Liver (tissue), 9 donors: ENCODE results near the gene TTC39A. TPM values are rescaled to one million over a fixed set of nuclear protein-coding genes. Genes with fewer than 3 reads are reported as not detected.

ENCODE experiments used
- DNase-seq: peaks from one replicate; pipeline ENCODE4 v3.0.0-alpha.2; 2017; ENCODE audit warnings: low spot score
- H3K27ac ChIP-seq, 2 donors: one replicate each; pipeline ENCODE4 v1.7.0; 2013; ENCODE audit warnings: inconsistent platforms in 2 of 2, low read length in 2 of 2, control low read depth in 1 of 2, low read depth in 1 of 2, mild to moderate bottlenecking in 1 of 2
- H3K27me3 ChIP-seq, 4 donors: one replicate each; pipeline versions ENCODE4 v1.6.1 to v1.7.0; 2013; ENCODE audit warnings: low read length in 3 of 4, inconsistent platforms in 1 of 4, mild to moderate bottlenecking in 1 of 4, moderate library complexity in 1 of 4; ENCODE audit not compliant: control insufficient read depth in 4 of 4, insufficient read depth in 4 of 4
- H3K36me3 ChIP-seq, 4 donors: one replicate each; pipeline versions ENCODE4 v1.6.1 to v1.7.0; 2013; ENCODE audit warnings: low read length in 3 of 4, mild to moderate bottlenecking in 3 of 4, low read depth in 1 of 4, moderate library complexity in 1 of 4; ENCODE audit not compliant: control insufficient read depth in 4 of 4, insufficient read depth in 3 of 4
- H3K4me1 ChIP-seq, 4 donors: one replicate each; pipeline versions ENCODE4 v1.6.1 to v1.7.0; 2013; ENCODE audit warnings: low read length in 3 of 4, mild to moderate bottlenecking in 3 of 4, moderate library complexity in 1 of 4; ENCODE audit not compliant: control insufficient read depth in 4 of 4, insufficient read depth in 4 of 4
- H3K4me3 ChIP-seq, 3 donors: one replicate each; pipeline versions ENCODE4 v1.6.1 to v1.7.0; 2013; ENCODE audit warnings: low read length in 3 of 3, control low read depth in 1 of 3, low read depth in 1 of 3, mild to moderate bottlenecking in 1 of 3
- H3K9ac ChIP-seq, 2 donors: one replicate each; pipeline ENCODE4 v1.7.0; 2013; ENCODE audit warnings: low read length in 2 of 2, mild to moderate bottlenecking in 2 of 2, moderate library complexity in 2 of 2, control low read depth in 1 of 2, low read depth in 1 of 2
- H3K9me3 ChIP-seq, 4 donors: one replicate each; pipeline versions ENCODE4 v1.6.1 to v1.7.0; 2013; ENCODE audit warnings: low read length in 3 of 4; ENCODE audit not compliant: control insufficient read depth in 4 of 4
- EGR1 ChIP-seq, 2 donors: IDR thresholded peaks; 2 replicates each; pipeline ENCODE4 v1.6.1; 2016 to 2018; ENCODE audit warnings: antibody characterized with exemption in 2 of 2, low read depth in 2 of 2
- FOXA2 ChIP-seq: IDR thresholded peaks from 2 replicates; pipeline ENCODE4 v1.6.1; 2016; ENCODE audit warnings: antibody characterized with exemption
- GABPA ChIP-seq, 2 donors: IDR thresholded peaks in 1 of 2; conservative IDR thresholded peaks in 1 of 2; 2 replicates each; pipeline ENCODE4 v1.6.1; 2016; ENCODE audit warnings: antibody characterized with exemption in 2 of 2, mild to moderate bottlenecking in 1 of 2, moderate library complexity in 1 of 2
- JUND ChIP-seq, 2 donors: IDR thresholded peaks; 2 replicates each; pipeline ENCODE4 v1.6.1; 2016; ENCODE audit warnings: antibody characterized with exemption in 2 of 2
- NR2F2 ChIP-seq: IDR thresholded peaks from 2 replicates; pipeline ENCODE4 v1.6.1; 2016; ENCODE audit warnings: antibody characterized with exemption
- RXRA ChIP-seq, 2 donors: IDR thresholded peaks; 2 replicates each; pipeline ENCODE4 v1.6.1; 2017 to 2018; ENCODE audit warnings: antibody characterized with exemption in 2 of 2, mild to moderate bottlenecking in 1 of 2
- TAF1 ChIP-seq: conservative IDR thresholded peaks from 2 replicates; pipeline ENCODE4 v1.6.1; 2016; ENCODE audit warnings: antibody characterized with exemption, mild to moderate bottlenecking
- YY1 ChIP-seq: IDR thresholded peaks from 2 replicates; pipeline ENCODE4 v1.6.1; 2016; ENCODE audit warnings: antibody characterized with exemption, mild to moderate bottlenecking
- WGBS: extraction: QIAGEN DNeasy Blood & Tissue Kit; methylation state at CpG from one replicate; pipeline ENCODE4 v1.1.7; 2013; 5-methylcytosine and 5-hydroxymethylcytosine counted together
- polyA plus RNA-seq, 2 donors: library from polyadenylated mRNA; stranded (reverse) in 1 of 2; unstranded in 1 of 2; fragments of 200-250 nt in 1 of 2; fragments of >200 nt in 1 of 2; fragmentation: Nextera tagmentation in 1 of 2; extraction: Ambion mirVana in 1 of 2; gene quantifications; one replicate each; pipeline versions ENCODE4 v1.2.1 to v1.2.3, GENCODE V29; 2013 to 2015
- total RNA-seq, 2 donors: library from RNA; depleted of rRNA; stranded (reverse); fragments of >200 nt; gene quantifications; one replicate each; pipeline ENCODE4 v1.2.3, GENCODE V29; 2014
- TF ChIP-seq, protein P1 (sequence below): IDR thresholded peaks from 2 replicates; pipeline ENCODE4 v1.6.1; 2016; ENCODE audit warnings: antibody characterized with exemption
- TF ChIP-seq, protein P2 (sequence below): IDR thresholded peaks from 2 replicates; pipeline ENCODE4 v1.6.1; 2016; ENCODE audit warnings: antibody characterized with exemption
- TF ChIP-seq, protein P3 (sequence below): IDR thresholded peaks from 2 replicates; pipeline ENCODE4 v1.6.1; 2016; ENCODE audit warnings: antibody characterized with exemption, mild to moderate bottlenecking
- donor health status: healthy.
- donor health status: healthy.
- donor health status: healthy.
- donor health status: healthy.
- donor health status: healthy.

TTC39A gene
- total and polyA plus RNA-seq, 4 donors, result 0.32 to 1.9 (median 1.4) TPM

- no peaks in the 10 kb centered on the region for H3K9me3 ChIP-seq
- H3K36me3 ChIP-seq, result no peaks in the 10 kb centered on the region
- peaks cover 0 to 4% (median 0%) of the 10 kb centered on the region in 4 donors for H3K27me3 ChIP-seq
- TF ChIP-seq GABPA (IDR thresholded peaks at IDR 0.05 in 1 of 2, conservative IDR thresholded peaks at IDR 0.05 in 1 of 2), result no peak
- TF ChIP-seq, protein P1, sequence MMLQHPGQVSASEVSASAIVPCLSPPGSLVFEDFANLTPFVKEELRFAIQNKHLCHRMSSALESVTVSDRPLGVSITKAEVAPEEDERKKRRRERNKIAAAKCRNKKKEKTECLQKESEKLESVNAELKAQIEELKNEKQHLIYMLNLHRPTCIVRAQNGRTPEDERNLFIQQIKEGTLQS, result no peak
- TF ChIP-seq TAF1, result no peak
- no peak for TF ChIP-seq RXRA (IDR thresholded peaks at IDR 0.05)
- TF ChIP-seq EGR1 (IDR thresholded peaks at IDR 0.05; ENCODE audit: low read depth in 2 of 2), result no peak
- no peak for DNase-seq
- no peak overlapping the region for H3K9ac ChIP-seq
- H3K27ac ChIP-seq, result no peak overlapping the region
- peaks cover 0 to 8% (median 5%) of the 10 kb centered on the region in 4 donors for H3K4me1 ChIP-seq
- no peak overlapping the region for H3K4me3 ChIP-seq
Measured at GRCh38 chr1:51348147-51348527, 17.8 kb upstream of the TTC39A start.

DNA sequence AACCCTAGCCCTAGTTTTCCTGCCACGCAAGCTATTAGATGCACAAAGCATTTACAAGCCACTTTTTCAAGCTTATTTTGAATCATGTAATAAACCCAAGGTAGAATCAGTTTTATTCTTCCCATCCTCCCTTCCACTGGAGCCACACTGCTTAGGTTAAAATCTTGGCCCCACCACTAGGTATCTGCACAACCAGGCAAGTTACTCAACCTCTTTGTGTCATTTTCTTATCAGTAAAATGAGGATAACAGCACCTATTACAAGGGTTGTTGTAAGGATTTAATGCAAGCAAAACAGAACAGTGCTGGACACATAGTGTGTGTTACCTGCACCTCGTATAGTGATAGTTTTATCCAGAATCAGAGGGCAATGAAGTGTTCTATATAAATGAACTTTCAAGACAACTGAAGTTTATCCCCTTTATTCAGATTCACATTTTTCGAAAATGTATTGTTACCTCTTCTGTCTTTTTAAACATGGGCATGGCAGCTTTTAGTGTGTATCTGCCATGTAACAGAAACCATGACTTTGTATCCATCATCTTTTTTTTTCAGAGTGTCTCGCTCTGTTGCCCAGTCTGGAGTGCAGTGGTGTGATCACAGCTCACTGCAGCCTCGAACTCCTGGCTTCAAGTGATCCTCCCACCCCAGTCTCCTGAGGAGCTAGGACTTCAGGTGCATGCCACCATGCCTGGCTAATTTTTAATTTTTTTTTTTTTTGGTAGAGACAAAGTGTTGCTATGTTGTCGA lies 17.2 kb upstream of the TTC39A start:
- Histone ChIP-seq H3K9ac (no peak overlapping the region), H3K4me3 (no peak overlapping the region), H3K36me3 (no peaks in the 10 kb centered on the region), H3K4me1 (peaks cover 0 to 8% (median 5%) of the 10 kb centered on the region in 4 donors), H3K9me3 (no peaks in the 10 kb centered on the region), H3K27ac (no peak overlapping the region), H3K27me3 (peaks cover 0 to 4% (median 0%) of the 10 kb centered on the region in 4 donors)
- 85% methylated on average over 6 of the region's 6 CpGs for WGBS
- TF ChIP-seq, protein P2, sequence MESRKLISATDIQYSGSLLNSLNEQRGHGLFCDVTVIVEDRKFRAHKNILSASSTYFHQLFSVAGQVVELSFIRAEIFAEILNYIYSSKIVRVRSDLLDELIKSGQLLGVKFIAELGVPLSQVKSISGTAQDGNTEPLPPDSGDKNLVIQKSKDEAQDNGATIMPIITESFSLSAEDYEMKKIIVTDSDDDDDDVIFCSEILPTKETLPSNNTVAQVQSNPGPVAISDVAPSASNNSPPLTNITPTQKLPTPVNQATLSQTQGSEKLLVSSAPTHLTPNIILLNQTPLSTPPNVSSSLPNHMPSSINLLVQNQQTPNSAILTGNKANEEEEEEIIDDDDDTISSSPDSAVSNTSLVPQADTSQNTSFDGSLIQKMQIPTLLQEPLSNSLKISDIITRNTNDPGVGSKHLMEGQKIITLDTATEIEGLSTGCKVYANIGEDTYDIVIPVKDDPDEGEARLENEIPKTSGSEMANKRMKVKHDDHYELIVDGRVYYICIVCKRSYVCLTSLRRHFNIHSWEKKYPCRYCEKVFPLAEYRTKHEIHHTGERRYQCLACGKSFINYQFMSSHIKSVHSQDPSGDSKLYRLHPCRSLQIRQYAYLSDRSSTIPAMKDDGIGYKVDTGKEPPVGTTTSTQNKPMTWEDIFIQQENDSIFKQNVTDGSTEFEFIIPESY, result no peak
- DNase-seq, result no peak

DNA sequence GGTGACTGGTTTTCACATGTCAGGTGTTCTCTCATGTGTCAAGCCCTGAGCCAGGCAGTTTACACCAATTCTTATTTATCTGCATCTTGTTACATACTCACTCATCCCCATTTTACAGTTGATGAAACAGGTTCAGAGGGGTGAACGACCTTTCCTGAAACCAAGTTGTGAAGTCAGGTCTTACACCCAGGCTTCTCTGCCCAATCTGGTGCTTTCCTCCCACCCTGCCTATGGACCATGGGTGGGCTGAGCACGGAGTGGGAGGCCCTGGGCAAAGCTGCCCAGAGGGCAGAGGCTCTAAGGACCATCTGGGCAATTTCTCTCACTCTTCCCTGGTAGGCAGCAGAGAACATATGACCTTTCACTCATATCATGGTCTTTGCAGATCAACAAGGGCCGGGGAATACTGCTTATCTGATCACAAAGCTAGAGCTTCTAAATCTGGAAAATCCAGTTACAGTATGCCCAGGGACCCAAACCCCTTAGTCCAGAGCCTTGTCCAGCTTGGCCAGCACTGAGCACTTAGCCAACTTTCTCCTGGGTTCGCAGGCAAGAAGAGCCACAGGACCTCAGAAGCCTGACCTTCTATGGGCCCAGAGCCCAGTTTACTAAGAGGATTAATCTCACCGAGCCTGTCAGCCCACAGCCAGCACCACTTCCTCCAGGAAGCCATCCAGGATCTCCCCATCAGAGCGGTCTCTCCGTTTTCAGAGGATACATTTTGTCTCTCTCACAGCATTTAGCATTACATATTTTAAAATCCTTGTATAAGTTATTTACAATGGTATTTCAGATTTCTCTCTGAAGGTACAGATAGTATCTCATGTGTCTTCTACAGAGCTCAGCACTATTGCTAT lies 16.0 kb upstream of the TTC39A start:
- H3K27ac ChIP-seq, result no peak overlapping the region
- H3K27me3 ChIP-seq, result peaks cover 0 to 4% (median 0%) of the 10 kb centered on the region in 4 donors
- H3K9me3 ChIP-seq, result no peaks in the 10 kb centered on the region
- WGBS, result 79% methylated on average over 7 of the region's 7 CpGs
- no peak for TF ChIP-seq NR2F2
- TF ChIP-seq JUND (IDR thresholded peaks at IDR 0.05), result no peak
- TF ChIP-seq, protein P2, result no peak
- TF ChIP-seq GABPA (IDR thresholded peaks at IDR 0.05 in 1 of 2, conservative IDR thresholded peaks at IDR 0.05 in 1 of 2), result no peak
- TF ChIP-seq, protein P3, sequence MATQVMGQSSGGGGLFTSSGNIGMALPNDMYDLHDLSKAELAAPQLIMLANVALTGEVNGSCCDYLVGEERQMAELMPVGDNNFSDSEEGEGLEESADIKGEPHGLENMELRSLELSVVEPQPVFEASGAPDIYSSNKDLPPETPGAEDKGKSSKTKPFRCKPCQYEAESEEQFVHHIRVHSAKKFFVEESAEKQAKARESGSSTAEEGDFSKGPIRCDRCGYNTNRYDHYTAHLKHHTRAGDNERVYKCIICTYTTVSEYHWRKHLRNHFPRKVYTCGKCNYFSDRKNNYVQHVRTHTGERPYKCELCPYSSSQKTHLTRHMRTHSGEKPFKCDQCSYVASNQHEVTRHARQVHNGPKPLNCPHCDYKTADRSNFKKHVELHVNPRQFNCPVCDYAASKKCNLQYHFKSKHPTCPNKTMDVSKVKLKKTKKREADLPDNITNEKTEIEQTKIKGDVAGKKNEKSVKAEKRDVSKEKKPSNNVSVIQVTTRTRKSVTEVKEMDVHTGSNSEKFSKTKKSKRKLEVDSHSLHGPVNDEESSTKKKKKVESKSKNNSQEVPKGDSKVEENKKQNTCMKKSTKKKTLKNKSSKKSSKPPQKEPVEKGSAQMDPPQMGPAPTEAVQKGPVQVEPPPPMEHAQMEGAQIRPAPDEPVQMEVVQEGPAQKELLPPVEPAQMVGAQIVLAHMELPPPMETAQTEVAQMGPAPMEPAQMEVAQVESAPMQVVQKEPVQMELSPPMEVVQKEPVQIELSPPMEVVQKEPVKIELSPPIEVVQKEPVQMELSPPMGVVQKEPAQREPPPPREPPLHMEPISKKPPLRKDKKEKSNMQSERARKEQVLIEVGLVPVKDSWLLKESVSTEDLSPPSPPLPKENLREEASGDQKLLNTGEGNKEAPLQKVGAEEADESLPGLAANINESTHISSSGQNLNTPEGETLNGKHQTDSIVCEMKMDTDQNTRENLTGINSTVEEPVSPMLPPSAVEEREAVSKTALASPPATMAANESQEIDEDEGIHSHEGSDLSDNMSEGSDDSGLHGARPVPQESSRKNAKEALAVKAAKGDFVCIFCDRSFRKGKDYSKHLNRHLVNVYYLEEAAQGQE, result no peak
- no peak for TF ChIP-seq FOXA2
- no peak for TF ChIP-seq YY1
- H3K9ac ChIP-seq, result no peak overlapping the region
- DNase-seq, result no peak
- no peaks in the 10 kb centered on the region for H3K36me3 ChIP-seq
- H3K4me1 ChIP-seq, result peaks cover 0 to 8% (median 5%) of the 10 kb centered on the region in 4 donors
- no peak overlapping the region for H3K4me3 ChIP-seq
